HG02571 (cell line): ENCODE measurements around the gene SMC1B.
"Not testable (repeated sequence)": the region's sequence is repeated elsewhere in the genome, so short reads cannot be mapped to it uniquely, and the experiment has no call there.

Experiments
- ATAC-seq: cut with Tn5 transposase; IDR thresholded peaks from one replicate; pipeline ENCODE4 v1.9.1; 2021; ENCODE audit warnings: mild to moderate bottlenecking, moderate library complexity; ENCODE audit not compliant: unreplicated experiment

SMC1B gene

DNA sequence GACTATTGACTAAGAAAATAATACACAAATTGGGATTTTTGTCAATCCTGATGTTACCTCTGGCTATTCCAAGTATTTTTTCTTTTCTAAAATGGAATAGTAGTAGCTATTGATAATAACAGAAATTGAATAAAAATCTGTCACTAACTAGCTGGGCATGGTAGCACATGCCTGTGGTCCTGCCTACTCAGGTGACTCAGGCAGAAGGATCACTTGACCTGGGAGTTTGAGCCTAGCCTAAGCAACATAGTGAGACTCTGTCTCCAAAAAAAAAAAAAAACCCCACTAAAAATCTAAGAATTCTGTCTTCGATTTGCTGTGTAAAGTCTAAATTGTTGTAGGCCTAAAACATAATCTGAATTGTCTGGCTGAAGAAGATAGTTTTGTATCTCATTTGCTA, 61.4 kb downstream of the SMC1B start:
- ATAC-seq: no peak

GRCh38 chr22:45349916-45350315, 63.5 kb downstream of the SMC1B start:
- ATAC-seq: no peak

DNA sequence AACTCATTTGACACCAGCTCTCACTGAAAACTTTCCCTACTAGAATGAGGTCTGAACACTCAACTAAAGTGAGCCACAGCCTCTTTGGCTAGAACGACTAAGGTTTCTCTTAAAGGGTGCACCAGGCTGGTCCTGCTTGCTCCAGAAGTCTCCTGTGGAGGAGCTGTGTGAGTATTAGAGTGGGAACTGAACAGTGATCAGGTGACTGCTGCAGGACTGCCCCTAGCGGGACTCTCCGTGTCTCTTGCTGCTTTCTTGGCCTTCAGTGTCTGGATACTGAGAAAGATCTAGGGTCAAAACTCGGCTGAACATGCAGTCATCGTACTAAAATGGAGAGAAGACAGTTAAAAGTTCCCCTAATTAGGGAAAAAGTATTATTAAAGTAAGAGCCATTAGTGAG, 69.1 kb downstream of the SMC1B start:
- no peak for ATAC-seq

DNA sequence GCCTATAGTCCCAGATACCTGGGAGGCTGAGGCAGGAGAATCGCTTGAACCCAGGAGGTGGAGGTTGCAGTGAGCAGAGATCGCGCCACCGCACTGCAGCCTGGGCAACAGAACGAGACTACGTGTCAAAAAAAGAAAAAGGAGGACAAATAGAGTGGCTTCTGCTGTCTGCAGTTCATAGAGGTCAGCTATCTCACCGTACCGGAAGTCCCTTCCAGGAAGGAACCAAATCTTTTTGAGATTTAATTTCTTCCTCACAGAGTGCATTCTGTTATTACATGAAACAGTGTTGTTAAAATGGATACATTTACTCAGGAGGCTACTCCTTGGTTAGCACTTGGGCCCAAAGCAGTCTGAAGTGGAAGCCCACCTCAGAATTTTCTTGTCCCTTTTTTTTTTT, 70.3 kb downstream of the SMC1B start:
- no peak for ATAC-seq

- ATAC-seq: no peak
These were observed 71.9 kb downstream of the SMC1B start for GRCh38 chr22:45341498-45341897.

GRCh38 chr22:45340323-45340722, 73.1 kb downstream of the SMC1B start:
- no peak for ATAC-seq

- no peak for ATAC-seq
These were observed 74.6 kb downstream of the SMC1B start for GRCh38 chr22:45338795-45339194.

DNA sequence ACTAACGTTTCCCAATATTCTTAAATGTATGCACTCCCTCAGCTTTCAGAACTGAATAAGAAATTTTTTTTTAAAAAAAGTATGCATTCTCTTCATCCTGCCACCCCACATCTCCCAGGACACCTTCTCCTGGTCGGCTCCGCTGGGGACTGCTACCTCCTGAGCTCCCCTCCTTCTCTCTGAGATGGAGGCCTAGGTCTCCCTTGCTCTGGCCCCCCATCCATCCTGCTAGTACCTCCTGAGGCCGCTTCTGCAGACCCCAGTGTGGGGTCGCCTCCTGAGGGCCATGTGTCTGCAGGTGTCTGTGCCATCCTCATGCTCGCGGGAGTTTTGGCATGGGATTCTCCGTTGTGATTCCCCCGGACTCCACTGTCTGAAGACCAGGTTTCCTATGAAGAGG, 75.9 kb downstream of the SMC1B start:
- no peak for ATAC-seq

DNA sequence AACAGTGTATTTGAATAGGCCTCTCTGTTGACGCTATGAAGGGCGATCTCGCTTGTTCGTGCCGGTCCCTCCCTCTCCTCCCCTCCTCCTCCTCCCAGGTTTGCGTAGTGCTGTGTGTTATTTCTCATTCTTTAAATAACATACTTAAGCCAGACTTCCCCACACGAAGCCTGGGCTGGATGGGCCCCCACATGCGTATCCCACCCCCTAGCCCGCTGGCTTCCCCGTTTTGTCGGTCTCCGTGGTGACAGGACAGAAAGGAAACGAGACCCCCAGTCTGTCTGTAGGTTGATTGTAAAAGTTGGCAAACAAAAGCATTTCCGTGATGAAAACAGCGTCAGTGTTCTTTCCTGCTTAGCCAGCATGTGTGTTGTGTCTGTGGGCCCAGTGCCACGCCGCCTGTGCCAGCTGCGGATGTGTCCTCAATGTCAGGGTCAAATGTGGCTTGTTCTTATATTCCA, 76.4 kb downstream of the SMC1B start:
- no peak for ATAC-seq

DNA sequence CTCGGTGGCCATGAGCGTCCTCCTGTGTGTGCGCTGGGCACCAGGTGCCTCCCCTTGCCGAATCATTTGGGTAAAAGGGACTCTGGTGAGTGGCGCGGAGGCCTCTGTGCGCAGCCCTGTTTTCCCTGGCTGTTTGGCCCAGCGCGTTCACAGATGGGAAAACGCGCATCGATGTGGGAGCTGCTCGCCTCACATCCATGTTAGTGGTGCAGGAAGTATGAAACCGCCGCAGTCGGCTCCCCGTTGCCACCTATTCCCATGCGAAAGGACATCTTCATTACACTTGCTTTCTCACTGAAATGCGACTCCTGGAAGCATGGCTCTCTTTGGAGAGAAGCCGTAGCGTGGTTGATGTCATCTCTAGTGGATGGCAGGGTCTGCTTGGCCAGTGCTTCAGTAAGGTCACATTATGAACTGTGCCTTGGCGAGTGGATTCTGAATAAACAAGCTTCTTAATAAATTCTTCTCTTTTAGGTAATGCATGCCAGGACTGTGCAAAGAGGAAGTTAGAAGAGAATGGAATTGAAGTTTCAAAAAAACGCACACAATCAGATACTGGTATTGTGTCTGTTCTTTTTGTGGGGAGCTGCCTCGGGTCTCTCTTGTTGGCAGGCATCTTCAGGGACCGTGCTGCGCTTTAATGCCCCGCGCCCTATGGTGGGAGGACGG, 77.4 kb downstream of the SMC1B start:
- ATAC-seq: no peak

GRCh38 chr22:45335021-45335818, 78.2 kb downstream of the SMC1B start:
- ATAC-seq: no peak

DNA sequence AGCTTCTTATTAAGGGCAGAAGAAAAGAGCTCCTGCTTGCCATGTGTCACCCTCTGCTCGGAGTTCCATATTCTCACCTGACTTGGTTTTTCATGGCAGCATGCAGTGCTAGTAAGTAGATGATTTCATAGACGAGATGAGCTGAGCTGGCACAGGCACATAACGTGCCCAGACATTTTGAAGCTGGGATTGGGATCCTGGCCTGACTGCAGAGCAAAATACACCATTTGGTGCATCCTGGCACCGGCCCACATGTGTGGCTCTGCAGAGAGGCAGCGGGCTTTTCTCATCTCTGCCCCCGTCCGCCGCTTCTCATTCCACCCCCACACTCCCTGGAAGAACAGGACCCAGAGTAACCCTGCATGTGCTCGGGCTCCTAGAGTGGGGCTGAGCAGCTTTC, 78.9 kb downstream of the SMC1B start:
- ATAC-seq: no peak

GRCh38 chr22:45334068-45334467, 79.3 kb downstream of the SMC1B start:
- no peak for ATAC-seq

DNA sequence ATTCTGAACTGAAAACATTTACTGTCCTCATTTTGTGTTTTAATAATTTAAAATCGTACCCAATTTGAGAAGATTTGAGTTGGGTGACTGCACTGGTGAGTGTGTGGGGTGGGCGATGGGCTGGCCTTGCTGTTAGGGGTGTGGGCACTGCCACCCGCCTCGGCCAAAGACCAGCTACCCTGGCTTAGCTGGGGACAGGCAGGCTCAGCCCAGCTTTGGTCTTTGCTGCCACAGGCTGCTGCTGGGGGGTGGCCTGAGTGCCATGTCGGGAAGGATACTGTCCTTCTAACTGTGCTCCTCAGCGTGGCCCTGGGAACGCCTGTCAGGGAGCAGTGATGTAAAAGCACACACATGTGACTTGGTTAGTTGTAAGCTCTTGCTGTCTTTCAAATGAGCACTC, 81.4 kb downstream of the SMC1B start:
- ATAC-seq: no peak

- no peak for ATAC-seq
These were observed 81.9 kb downstream of the SMC1B start for GRCh38 chr22:45331486-45331885.

DNA sequence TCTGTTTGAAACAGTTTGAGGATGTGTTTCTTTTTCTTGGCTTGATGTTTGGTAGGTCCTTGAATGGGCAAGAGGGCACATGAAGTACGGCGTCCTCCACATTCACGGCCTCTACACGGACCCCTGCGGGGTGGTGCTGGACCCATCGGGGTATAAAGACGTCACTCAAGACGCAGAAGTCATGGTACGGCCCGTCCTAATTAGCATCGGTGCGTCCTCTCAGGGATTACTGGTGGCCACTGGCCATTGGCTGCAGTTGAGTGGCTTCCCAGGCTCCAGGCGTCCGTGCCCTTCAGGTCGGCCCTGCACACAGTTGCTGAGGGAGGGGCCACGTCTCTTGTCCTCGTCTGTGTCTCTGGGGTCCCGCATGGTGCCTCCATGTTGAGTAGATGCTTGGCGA, 82.9 kb downstream of the SMC1B start:
- ATAC-seq: no peak

DNA sequence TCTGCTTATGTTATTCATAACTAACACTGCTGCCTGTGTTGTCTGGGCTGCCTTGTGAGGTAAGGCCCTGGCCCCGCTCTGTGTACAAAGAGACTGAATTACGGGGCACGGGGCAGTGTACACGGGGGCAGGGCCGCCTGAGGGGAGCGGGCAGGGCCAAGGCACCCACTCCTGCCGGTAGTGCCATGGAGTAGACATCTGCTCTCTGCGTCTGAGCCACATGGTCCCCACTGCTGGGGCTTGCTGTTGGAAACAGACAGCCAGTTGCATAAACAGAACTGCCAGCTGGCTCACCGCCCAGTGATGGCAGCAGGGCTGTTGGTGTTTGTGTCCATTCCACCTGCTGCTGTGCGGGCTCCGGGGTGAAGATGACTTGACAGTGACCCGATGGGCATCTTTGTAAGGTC, 83.9 kb downstream of the SMC1B start:
- ATAC-seq: no peak

DNA sequence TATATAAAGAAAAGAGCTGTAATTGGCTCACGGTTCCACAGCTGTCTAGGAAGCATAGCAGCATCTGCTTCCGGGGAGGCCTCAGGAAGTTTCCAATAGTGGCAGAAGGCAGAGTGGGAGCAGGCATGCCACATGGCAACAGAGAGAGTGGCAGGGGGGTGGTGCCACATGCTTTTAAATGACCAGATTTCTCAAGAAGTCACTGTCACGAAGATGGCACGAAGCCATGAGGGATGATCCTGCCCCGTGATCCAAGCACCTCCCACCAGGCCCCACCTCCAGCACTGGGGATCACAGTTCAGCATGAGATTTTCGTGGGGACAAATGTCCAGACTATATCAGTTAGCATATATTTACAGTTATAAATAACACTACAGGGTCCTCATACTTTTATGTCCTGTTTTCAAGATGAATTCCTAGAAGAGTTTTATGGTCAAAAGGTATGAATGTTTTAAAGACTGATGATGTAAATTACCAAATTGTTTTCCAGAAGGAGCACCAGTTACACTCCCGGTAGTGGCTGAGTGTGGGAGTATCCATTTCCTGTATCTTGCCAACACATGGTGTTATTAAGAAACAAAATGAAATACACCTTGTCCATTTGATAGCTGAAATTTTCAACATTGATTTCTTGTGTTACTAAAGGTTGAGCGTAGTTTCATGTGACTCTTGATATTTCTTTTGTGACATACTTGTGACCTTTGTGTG, 84.4 kb downstream of the SMC1B start:
- ATAC-seq: no peak

GRCh38 chr22:45328261-45328660, 85.1 kb downstream of the SMC1B start:
- ATAC-seq: not testable (repeated sequence)

DNA sequence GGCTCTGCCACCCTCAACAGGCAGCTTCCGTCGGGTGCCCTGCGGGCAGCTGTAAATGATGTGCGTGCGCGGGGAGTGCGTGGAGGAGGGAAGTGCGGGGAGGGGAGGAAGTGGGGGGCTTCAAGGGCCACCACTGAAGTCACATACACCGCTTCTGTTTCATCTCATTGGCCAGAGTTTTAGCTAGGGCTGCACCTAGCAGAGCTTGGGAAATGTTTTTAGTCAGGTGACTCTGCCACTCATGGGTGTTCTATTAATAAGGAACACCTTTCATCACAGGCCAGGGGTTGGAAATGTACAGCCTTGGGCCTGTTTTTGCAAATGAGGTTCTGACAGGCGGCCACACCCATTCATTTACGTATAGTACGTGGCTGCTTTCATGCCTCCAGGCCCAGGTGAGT, 89.1 kb downstream of the SMC1B start:
- ATAC-seq: no peak

DNA sequence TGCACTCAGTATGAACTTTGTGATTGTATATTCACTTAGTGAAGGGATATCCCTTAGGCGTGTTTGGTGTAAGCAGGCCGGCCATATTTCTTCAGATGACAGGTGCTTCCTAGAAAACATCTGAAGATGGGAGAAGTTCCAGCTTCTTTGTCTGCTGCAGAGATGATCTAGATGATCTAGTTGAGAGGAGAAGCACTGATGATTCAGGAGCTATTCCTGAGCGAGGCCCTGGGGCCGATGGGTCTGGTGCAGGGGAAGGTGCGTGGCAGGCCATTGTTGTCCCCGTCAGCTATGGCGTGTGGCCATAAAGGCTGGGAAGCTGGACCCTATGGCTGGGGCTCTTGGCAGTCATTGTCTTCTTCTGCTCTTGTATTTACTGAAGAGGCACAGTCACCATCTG, 89.7 kb downstream of the SMC1B start:
- ATAC-seq: no peak
